ENCODE measurements around the gene DHX38.

DNA sequence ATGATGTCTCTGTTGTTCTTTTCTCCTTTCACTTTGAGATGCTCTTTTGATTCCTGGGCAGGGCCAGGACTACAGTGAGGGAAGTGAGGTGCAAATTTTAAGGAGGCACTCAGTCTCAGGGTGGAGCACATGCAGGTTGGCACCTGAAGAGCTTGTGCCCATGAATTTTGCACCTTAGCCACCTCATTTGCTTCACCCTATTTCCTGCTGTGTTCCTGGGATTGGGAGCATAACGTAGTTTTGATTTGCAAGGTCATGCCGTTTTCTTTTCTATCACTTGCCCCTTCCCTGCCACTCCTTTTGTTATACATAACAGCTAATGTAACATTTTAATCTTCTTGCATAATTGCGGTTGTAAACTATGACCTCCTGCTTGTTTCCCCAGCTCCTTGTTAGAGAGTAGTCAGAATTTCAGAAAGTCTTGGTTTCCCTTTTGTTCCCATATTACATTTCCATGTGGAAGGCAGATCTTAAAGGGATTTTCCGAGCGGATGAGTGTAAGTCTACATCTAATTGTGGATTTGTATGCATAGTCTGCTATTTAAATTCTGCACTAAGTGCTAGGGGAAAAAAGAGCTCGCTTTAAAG is 68.6 kb downstream of the DHX38 start:
- TF ChIP-seq CTCF (IDR thresholded peaks at IDR 0.05): no peak
- no peak for TF ChIP-seq POLR2A (IDR thresholded peaks at IDR 0.05)
- no peak for TF ChIP-seq POLR2AphosphoS5 (IDR thresholded peaks at IDR 0.05)

Data from stomach (tissue), 4 donors.